HepG2 (cell line): ENCODE results near the gene XPC. TPM values are rescaled to one million over a fixed set of nuclear protein-coding genes. Genes with fewer than 3 reads are reported as not detected.

Source experiments
- ATAC-seq: fragments of 200-7000 bp; cut with Tn5 transposase; 3 replicates; pipeline ENCODE4 v1.9.1; 2020; ENCODE audit warnings: mild to moderate bottlenecking, moderate library complexity
- BruUV-seq: library from RNA; stranded (reverse); fragments of 400-500 nt; replicated peaks from 2 replicates; lab custom pipeline; 2021; lab: Mats Ljungman, UMichigan
- CTCF ChIA-PET: fragments of 300-600 bp; formaldehyde crosslinking; extraction: SDS; loops from one replicate; lab custom pipeline; 2021; ENCODE audit warnings: low total read pairs, inconsistent platforms, low intra/inter-chr PET ratio; lab: Yijun Ruan, JAX
- POLR2A ChIA-PET: fragments of 350-600 bp; sonication (Branson Sonifier 250); formaldehyde crosslinking; loops from one replicate; lab custom pipeline; 2020; ENCODE audit warnings: antibody characterized with exemption, inconsistent platforms; lab: Yijun Ruan, JAX
- DNase-seq: peaks from one replicate; pipeline ENCODE4 v3.0.0-alpha.2; 2015; ENCODE audit warnings: low spot score
- FAIRE-seq: peaks from 3 replicates; lab custom pipeline; 2011; peaks lifted over from hg19 to GRCh38; lab: Jason Lieb, UNC
- H2AFZ ChIP-seq: one replicate; pipeline ENCODE4 v1.6.1; 2011; ENCODE audit warnings: low read length, inconsistent platforms
- H3K27ac ChIP-seq: fragments of 300-600 bp; 3 replicates; pipeline ENCODE4 v1.8.0; 2011; ENCODE audit warnings: mixed run types, mild to moderate bottlenecking, mixed read lengths, low read length, inconsistent platforms; ENCODE audit not compliant: insufficient read depth; ENCODE audit errors: extremely low read length
- H3K27me3 ChIP-seq, 2 experiments: fragments of 200-600 bp in 1 of 2; 2 replicates in 1 of 2; 3 replicates in 1 of 2; pipeline versions ENCODE4 v1.6.0 to v1.8.0; 2011; ENCODE audit warnings: low read length in 2 of 2, mild to moderate bottlenecking in 2 of 2, moderate library complexity in 2 of 2, inconsistent platforms in 1 of 2; ENCODE audit not compliant: insufficient read depth in 2 of 2, control insufficient read depth in 1 of 2
- H3K36me3 ChIP-seq, 2 experiments: fragments of 200-600 bp in 1 of 2; replicated peaks in 1 of 2; 2 replicates in 1 of 2; 3 replicates in 1 of 2; pipeline versions ENCODE4 v1.5.1 to v1.8.0; 2011; ENCODE audit warnings: low read length in 2 of 2, inconsistent platforms in 1 of 2; ENCODE audit not compliant: insufficient read depth in 2 of 2, control insufficient read depth in 1 of 2
- H3K4me1 ChIP-seq: 2 replicates; pipeline ENCODE4 v1.5.1; 2012; ENCODE audit warnings: low read length, inconsistent platforms; ENCODE audit not compliant: insufficient read depth
- H3K4me2 ChIP-seq: 2 replicates; pipeline ENCODE4 v1.6.0; 2011; ENCODE audit warnings: low read depth, low read length, inconsistent platforms
- H3K4me3 ChIP-seq, 3 experiments: fragments of 200-600 bp in 1 of 3; sonication (generic), shearing (Covaris generic) in 1 of 3; replicated peaks in 1 of 3; 2 replicates each; pipeline ENCODE4 v1.5.1; 2011 to 2016; ENCODE audit warnings: low read length in 3 of 3, inconsistent platforms in 2 of 3, low read depth in 2 of 3, mild to moderate bottlenecking in 2 of 3, control low read depth in 1 of 3, mixed read lengths in 1 of 3; ENCODE audit not compliant: insufficient read depth in 1 of 3
- H3K79me2 ChIP-seq: one replicate; pipeline ENCODE4 v1.6.1; 2011; ENCODE audit warnings: low read length, inconsistent platforms; ENCODE audit not compliant: insufficient read depth
- H3K9ac ChIP-seq: 2 replicates; pipeline ENCODE4 v1.6.0; 2011; ENCODE audit warnings: mild to moderate bottlenecking, low read depth, low read length, inconsistent platforms; ENCODE audit not compliant: insufficient read depth
- H3K9me3 ChIP-seq: 2 replicates; pipeline ENCODE4 v1.5.1; 2012; ENCODE audit warnings: mild to moderate bottlenecking, low read length
- H4K20me1 ChIP-seq: 2 replicates; pipeline ENCODE4 v1.6.0; 2011; ENCODE audit warnings: inconsistent platforms, mild to moderate bottlenecking, low read length, moderate library complexity; ENCODE audit not compliant: insufficient read depth
- ADNP ChIP-seq: sonication (generic); formaldehyde crosslinking; IDR thresholded peaks from 2 replicates; pipeline ENCODE4 v1.4.0; 2020; ENCODE audit warnings: missing genetic modification reagents
- CC2D1A ChIP-seq: sonication (generic); formaldehyde crosslinking; IDR thresholded peaks from 2 replicates; pipeline ENCODE4 v1.8.1; 2023; ENCODE audit warnings: mild to moderate bottlenecking, missing genetic modification reagents
- GZF1 ChIP-seq: sonication (generic); formaldehyde crosslinking; IDR thresholded peaks from 2 replicates; pipeline ENCODE4 v1.5.1; 2020; ENCODE audit warnings: mild to moderate bottlenecking, missing genetic modification reagents
- POLR2AphosphoS2 ChIP-seq: IDR thresholded peaks from 2 replicates; pipeline ENCODE4 v1.6.1; 2011; ENCODE audit warnings: low read depth, low read length, improper control_type of control experiment
- RFXAP ChIP-seq: sonication (generic); formaldehyde crosslinking; IDR thresholded peaks from 2 replicates; pipeline ENCODE4 v1.4.0; 2020; ENCODE audit warnings: missing genetic modification reagents, borderline replicate concordance
- SATB2 ChIP-seq: sonication (generic); formaldehyde crosslinking; IDR thresholded peaks from 2 replicates; pipeline ENCODE4 v1.5.0; 2020; ENCODE audit warnings: missing genetic modification reagents
- TBP ChIP-seq: sonication (generic); formaldehyde crosslinking; IDR thresholded peaks from 2 replicates; pipeline ENCODE4 v1.5.0; 2020; ENCODE audit warnings: missing genetic modification reagents
- ZMAT3 ChIP-seq: sonication (generic); formaldehyde crosslinking; conservative IDR thresholded peaks from 2 replicates; pipeline ENCODE4 v1.7.0; 2021; ENCODE audit warnings: missing genetic modification reagents
- ZSCAN12 ChIP-seq: sonication (generic); formaldehyde crosslinking; IDR thresholded peaks from 2 replicates; pipeline ENCODE4 v1.9.0; 2021; ENCODE audit warnings: mild to moderate bottlenecking, missing genetic modification reagents
- WGBS: methylation state at CpG from one replicate; pipeline ENCODE4 v1.1.6; 2017; ENCODE audit warnings: low lambda C conversion rate; 5-methylcytosine and 5-hydroxymethylcytosine counted together
- in situ Hi-C: cut with HindIII; loops from 2 replicates; pipeline ENCODE4 v1.10.0; 2017; ENCODE audit warnings: low pct_unique_long_range_greater_than_20kb; ENCODE audit not compliant: extremely low pct_ligation_motif_present
- intact Hi-C: fragments of 100-400 bp; cut with micrococcal nuclease; formaldehyde crosslinking; loops from one replicate; pipeline ENCODE4 v1.10.0; 2022; ENCODE audit not compliant: unreplicated experiment
- polyA plus RNA-seq, 8 experiments: library from polyadenylated mRNA; depleted of rRNA in 3 of 8; stranded (reverse) in 7 of 8; unstranded in 1 of 8; fragments of >200 nt; fragmentation: Illumina TruSeq in 4 of 8; extraction: Trizol in 4 of 8; gene quantifications; 2 replicates each; pipeline versions ENCODE4 v1.2.1 to v1.2.3, GENCODE V29; 2011 to 2016; ENCODE audit warnings: low read depth in 4 of 8, missing spikeins in 1 of 8, mixed read lengths in 1 of 8; ENCODE audit not compliant: insufficient read depth in 1 of 8
- total RNA-seq, 5 experiments: library from RNA; depleted of rRNA; stranded (reverse); fragments of >200 nt; fragmentation: Illumina TruSeq; extraction: Trizol; gene quantifications; 2 replicates each; pipeline ENCODE4 v1.2.3, GENCODE V29; 2016; ENCODE audit warnings: low read depth in 1 of 5
- TF ChIP-seq, protein P1 (sequence below): sonication (generic); formaldehyde crosslinking; IDR thresholded peaks from 2 replicates; pipeline ENCODE4 v1.4.0; 2020; ENCODE audit warnings: mild to moderate bottlenecking, missing genetic modification reagents, borderline replicate concordance

Gene XPC
- total and polyA plus RNA-seq, 2 of the 13 experiments (the other 11 are each of a cell fraction or from before 2014, with no cell fraction given), result 9.4 to 24.1 TPM

DNA sequence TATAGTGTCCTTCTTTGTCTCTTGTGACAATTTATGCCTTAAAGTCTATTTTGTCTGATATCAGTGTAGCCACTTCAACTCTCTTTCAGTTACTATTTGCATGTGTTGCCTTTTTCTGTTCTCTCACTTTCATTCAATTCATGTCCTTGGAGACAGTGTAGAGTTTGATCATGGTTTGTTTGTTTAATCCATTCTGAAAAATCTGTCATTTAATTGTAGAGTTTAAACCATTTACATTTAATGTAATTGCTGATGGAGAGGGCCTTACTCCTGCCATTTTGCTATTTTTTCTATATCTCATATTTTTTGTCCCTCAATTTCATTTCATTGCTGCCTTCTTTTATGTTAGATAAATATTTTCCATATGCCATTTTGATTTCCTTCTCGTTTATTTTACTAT lies 42.5 kb upstream of the XPC start:
- H3K4me1 ChIP-seq, result peaks cover 16% of the 10 kb centered on the region
- no peak overlapping the region for H3K27ac ChIP-seq
- no peak overlapping the region for H3K4me2 ChIP-seq
- ATAC-seq, result no peak
- in situ Hi-C loops, result no loop called here
- POLR2A ChIA-PET, result no interaction called here
- intact Hi-C loops, result no loop called here
- no peaks in the 10 kb centered on the region for H3K79me2 ChIP-seq
- TF ChIP-seq ZMAT3 (CRISPR knock-in tag) (no peak), ZSCAN12 (CRISPR knock-in tag) (no peak), TBP (CRISPR knock-in tag) (no peak), RFXAP (CRISPR knock-in tag) (no peak), CC2D1A (CRISPR knock-in tag) (no peak), ADNP (no peak)
- TF ChIP-seq, all 625 proteins: peak for 0
- Histone ChIP-seq H3K36me3 (no peaks in the 10 kb centered on the region), H4K20me1 (no peaks in the 10 kb centered on the region), H2AFZ (no peak overlapping the region), H3K9ac (no peak overlapping the region), H3K27me3 (no peaks in the 10 kb centered on the region; a peak in 1 of 5 replicates), H3K9me3 (no peaks in the 10 kb centered on the region), H3K4me3 (no peak overlapping the region)
- CTCF ChIA-PET, result no interaction called here
- DNase-seq (no peak), FAIRE-seq (no peak)
- no TSS peak for BruUV-seq
- 0% methylated on average over 1 of the region's 1 CpG for WGBS

DNA sequence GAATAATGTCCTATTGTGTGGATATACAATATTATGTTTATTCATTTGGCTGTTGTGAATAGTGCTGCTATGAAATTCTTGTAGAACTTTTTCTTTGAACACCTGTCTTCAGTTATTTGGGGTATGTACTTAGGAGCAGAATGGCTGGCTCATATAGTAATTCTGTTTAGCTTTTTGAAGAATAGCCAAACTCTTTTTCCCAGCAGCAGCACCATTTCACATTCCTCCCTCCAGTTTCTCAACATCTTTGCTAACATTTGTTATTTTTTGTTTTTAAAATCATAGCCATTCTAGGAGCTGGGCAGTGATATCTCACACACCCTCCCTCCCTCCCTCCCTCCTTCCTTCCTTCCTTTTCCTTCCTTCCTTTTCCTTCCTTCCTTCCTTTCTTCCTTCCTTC lies 40.0 kb upstream of the XPC start:
- H3K4me3 ChIP-seq, result no peak overlapping the region
- no peak for FAIRE-seq
- H3K36me3 ChIP-seq, result no peaks in the 10 kb centered on the region
- no peak overlapping the region for H3K27ac ChIP-seq
- no TSS peak for BruUV-seq
- ChIA-PET CTCF (no interaction called here), POLR2A (no interaction called here)
- no peak for DNase-seq
- no peaks in the 10 kb centered on the region for H3K9me3 ChIP-seq
- no peaks in the 10 kb centered on the region for H4K20me1 ChIP-seq
- ATAC-seq, result no peak
- in situ Hi-C loops (no loop called here), intact Hi-C loops (no loop called here)
- H3K9ac ChIP-seq, result no peak overlapping the region
- H3K79me2 ChIP-seq, result no peaks in the 10 kb centered on the region
- no peaks in the 10 kb centered on the region; a peak in 1 of 5 replicates for H3K27me3 ChIP-seq
- H2AFZ ChIP-seq, result no peak overlapping the region
- TF ChIP-seq GZF1, result no peak
- TF ChIP-seq, protein P1, sequence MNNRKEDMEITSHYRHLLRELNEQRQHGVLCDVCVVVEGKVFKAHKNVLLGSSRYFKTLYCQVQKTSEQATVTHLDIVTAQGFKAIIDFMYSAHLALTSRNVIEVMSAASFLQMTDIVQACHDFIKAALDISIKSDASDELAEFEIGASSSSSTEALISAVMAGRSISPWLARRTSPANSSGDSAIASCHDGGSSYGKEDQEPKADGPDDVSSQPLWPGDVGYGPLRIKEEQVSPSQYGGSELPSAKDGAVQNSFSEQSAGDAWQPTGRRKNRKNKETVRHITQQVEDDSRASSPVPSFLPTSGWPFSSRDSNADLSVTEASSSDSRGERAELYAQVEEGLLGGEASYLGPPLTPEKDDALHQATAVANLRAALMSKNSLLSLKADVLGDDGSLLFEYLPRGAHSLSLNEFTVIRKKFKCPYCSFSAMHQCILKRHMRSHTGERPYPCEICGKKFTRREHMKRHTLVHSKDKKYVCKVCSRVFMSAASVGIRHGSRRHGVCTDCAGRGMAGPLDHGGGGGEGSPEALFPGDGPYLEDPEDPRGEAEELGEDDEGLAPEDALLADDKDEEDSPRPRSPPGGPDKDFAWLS (CRISPR knock-in tag), result no peak
- TF ChIP-seq SATB2 (CRISPR knock-in tag), result no peak
- TF ChIP-seq POLR2AphosphoS2, result no peak
- peaks cover 17% of the 10 kb centered on the region for H3K4me1 ChIP-seq
- no peak overlapping the region for H3K4me2 ChIP-seq
